HG03378 (cell line): ENCODE results near the gene SEMA3D.
"Not testable (repeated sequence)": the region's sequence is repeated elsewhere in the genome, so short reads cannot be mapped to it uniquely, and the experiment has no call there.

Source experiments
- ATAC-seq: cut with Tn5 transposase; IDR thresholded peaks from one replicate; pipeline ENCODE4 v1.9.1; 2021; ENCODE audit warnings: mild to moderate bottlenecking, moderate library complexity; ENCODE audit not compliant: unreplicated experiment

Gene SEMA3D

GRCh38 chr7:85000735-85001350, 186.0 kb downstream of the SEMA3D start:
- no peak for ATAC-seq

- no peak for ATAC-seq
Measured at GRCh38 chr7:84999450-84999849, 187.4 kb downstream of the SEMA3D start.

- ATAC-seq, result no peak
Measured at GRCh38 chr7:84998665-84999064, 188.2 kb downstream of the SEMA3D start.

- ATAC-seq, result no peak
Measured at GRCh38 chr7:84997626-84998025, 189.2 kb downstream of the SEMA3D start.

- not testable (repeated sequence) for ATAC-seq
Measured at GRCh38 chr7:84992954-84993353, 193.9 kb downstream of the SEMA3D start.

- ATAC-seq, result no peak
Measured at GRCh38 chr7:84985073-84985784, 201.6 kb downstream of the SEMA3D start.

- no peak for ATAC-seq
Measured at GRCh38 chr7:84982199-84982598, 204.7 kb downstream of the SEMA3D start.

- no peak for ATAC-seq
Measured at GRCh38 chr7:84981055-84981976, 205.5 kb downstream of the SEMA3D start.

- ATAC-seq, result no peak
Measured at GRCh38 chr7:84975586-84976185, 211.2 kb downstream of the SEMA3D start.

- ATAC-seq, result no peak
Measured at GRCh38 chr7:84971360-84971759, 215.5 kb downstream of the SEMA3D start.

GRCh38 chr7:84970670-84971069, 216.2 kb downstream of the SEMA3D start:
- ATAC-seq, result no peak

- no peak for ATAC-seq
Measured at GRCh38 chr7:84953234-84953633, 233.6 kb downstream of the SEMA3D start.

GRCh38 chr7:84950836-84951235, 236.0 kb downstream of the SEMA3D start:
- no peak for ATAC-seq

- no peak for ATAC-seq
Measured at GRCh38 chr7:84949501-84949900, 237.4 kb downstream of the SEMA3D start.

GRCh38 chr7:84949067-84949466, 237.8 kb downstream of the SEMA3D start:
- no peak for ATAC-seq

GRCh38 chr7:84948634-84949033, 238.2 kb downstream of the SEMA3D start:
- ATAC-seq, result no peak

- ATAC-seq, result no peak
Measured at GRCh38 chr7:84946549-84946948, 240.3 kb downstream of the SEMA3D start.
